DMS53 treated with DMSO at 0.1 percent for 48 hours (cell line): ENCODE data around the gene PDCD1LG2.
"Not testable (repeated sequence)": the region's sequence is repeated elsewhere in the genome, so short reads cannot be mapped to it uniquely, and the experiment has no call there.

Experiments used
- DNase-seq: peaks from one replicate; lab custom pipeline; 2025; ENCODE audit not compliant: unreplicated experiment; lab: John Stamatoyannopoulos, UW

Gene PDCD1LG2

DNA sequence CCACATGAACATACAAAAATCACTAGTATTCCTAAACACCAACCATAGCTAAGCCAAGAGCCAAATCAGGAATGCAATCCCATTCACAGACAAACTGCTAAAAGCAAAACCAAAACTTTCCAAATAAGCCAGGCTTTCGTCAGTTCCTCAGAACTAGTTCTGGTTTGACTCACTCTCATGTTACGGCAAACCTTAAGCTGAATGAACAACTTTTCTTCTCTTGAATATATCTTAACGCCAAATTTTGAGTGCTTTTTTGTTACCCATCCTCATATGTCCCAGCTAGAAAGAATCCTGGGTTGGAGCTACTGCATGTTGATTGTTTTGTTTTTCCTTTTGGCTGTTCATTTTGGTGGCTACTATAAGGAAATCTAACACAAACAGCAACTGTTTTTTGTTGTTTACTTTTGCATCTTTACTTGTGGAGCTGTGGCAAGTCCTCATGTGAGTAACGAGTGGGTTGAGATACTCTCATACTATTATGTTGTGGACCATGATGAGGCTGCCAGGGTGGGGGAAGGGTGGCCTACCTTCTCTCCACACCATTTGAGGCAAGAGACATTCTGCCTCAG lies at the start of gene PDCD1LG2:
Gene PDCD1LG2, plus strand, starts transcription at position 172 of the 572 bp plus-strand sequence. CDS start 12,016 bp downstream, outside the sequence.
- no peak for DNase-seq

GRCh38 chr9:5464831-5465330 lies 45.5 kb upstream of the PDCD1LG2 start:
- DNase-seq = not testable (repeated sequence)

- DNase-seq = no peak
Observed at GRCh38 chr9:5466005-5466404, 44.3 kb upstream of the PDCD1LG2 start.

DNA sequence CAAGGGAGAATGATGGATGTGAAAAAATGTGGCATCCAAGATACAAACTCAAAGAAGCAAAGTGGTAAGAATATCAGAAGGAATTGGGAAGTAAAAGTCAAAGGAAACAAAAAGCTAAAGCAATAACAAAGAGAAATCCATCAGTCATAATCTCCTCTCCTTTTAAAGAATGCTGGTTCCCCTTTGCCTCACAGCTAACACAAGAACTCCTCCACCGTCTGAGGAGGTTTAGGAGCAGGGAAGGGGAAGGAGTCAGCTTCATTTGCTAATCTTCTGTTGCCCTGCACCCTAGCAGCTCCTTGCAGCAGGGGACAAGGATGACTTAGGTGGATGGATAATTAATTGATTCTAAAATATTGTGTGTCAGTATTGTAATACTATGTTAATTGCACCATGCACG lies 43.6 kb upstream of the PDCD1LG2 start:
- no peak for DNase-seq

DNA sequence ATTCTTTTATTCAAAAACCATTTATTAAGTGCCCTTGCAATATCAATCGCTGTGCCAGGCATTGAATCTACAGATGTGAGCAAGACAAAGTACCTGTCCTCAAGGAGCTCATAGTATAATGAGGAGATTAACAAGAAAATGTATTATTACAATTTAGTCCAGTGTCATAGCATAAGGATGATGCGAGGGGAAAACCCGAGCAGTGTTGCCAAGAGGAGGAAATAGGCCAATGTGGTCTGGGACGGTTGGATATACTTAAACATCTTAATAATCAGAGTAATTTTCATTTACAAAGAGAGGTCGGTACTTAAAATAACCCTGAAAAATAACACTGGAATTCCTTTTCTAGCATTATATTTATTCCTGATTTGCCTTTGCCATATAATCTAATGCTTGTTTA lies 41.5 kb upstream of the PDCD1LG2 start:
- DNase-seq = no peak

GRCh38 chr9:5470122-5470521 lies 40.2 kb upstream of the PDCD1LG2 start:
- DNase-seq = no peak

- DNase-seq = no peak
Observed at GRCh38 chr9:5470816-5471215, 39.5 kb upstream of the PDCD1LG2 start.

DNA sequence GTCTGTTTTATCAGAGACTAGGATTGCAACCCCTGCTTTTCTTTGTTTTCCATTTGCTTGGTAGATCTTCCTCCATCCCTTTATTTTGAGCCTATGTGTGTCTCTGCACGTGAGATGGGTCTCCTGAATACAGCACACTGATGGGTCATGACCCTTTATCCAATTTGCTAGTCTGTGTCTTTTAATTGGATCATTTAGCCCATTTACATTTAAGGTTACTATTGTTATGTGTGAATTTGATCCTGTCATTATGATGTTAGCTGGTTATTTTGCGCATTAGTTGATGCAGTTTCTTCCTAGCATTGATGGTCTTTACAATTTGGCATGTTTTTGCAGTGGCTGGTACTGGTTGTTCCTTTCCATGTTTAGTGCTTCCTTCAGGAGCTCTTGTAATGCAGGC lies 34.7 kb upstream of the PDCD1LG2 start:
- not testable (repeated sequence) for DNase-seq

DNA sequence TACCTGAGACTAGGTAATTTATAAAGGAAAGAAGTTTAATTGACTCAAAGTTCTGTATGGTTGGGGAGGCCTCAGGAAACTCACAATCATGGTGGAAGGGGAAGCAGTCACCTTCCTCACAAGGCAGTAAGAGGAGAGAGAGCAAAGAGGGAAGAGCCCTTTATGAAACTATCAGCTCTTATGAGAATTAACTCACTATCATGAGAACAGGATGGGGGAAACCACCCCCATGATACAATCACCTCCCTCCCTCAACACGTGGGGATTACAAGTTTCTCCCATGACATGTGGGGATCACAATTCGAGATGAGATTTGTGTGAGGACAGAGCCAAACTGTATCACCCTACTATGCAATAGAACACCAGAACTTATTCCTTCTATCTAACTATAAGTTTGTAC lies 32.1 kb upstream of the PDCD1LG2 start:
- DNase-seq = no peak

DNA sequence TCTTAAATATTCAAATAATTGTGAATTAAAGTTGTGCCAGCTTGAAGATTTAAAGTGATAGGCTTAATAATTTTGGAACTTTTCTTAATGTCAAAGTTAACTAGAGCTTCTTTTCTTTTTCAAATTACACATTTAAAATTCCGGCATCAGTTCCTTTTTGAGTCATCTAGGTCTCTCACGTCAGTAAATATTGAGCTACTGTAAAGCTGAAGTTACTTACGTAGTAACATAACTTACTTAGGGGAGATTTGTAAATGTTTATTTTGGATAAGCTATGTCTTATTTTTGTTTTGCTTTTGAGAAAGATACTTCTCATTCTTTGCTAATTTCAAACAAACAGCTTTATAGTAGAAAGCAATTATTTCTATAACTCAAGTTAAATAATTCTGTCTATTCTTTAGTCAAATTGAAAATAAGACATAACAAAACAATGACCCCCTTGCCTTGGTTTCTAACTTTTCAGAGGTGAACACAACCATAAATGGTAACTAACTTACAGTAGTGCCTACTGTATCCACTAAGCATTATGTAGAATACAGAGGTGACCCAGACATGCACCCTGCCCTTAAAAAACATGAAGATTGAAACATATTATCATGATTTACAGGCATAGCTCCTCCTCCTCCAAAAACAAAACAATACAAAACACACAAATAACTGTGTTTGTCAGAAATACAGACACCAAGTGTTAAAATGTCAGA lies 30.2 kb upstream of the PDCD1LG2 start:
- DNase-seq = no peak

GRCh38 chr9:5480919-5481318 lies 29.4 kb upstream of the PDCD1LG2 start:
- DNase-seq = no peak

- no peak for DNase-seq
Observed at GRCh38 chr9:5481322-5482040, 28.9 kb upstream of the PDCD1LG2 start.

GRCh38 chr9:5482194-5482593 lies 28.1 kb upstream of the PDCD1LG2 start:
- DNase-seq = no peak

- DNase-seq = no peak
Observed at GRCh38 chr9:5483306-5483705, 27.0 kb upstream of the PDCD1LG2 start.

- no peak for DNase-seq
Observed at GRCh38 chr9:5485378-5486085, 24.8 kb upstream of the PDCD1LG2 start.

DNA sequence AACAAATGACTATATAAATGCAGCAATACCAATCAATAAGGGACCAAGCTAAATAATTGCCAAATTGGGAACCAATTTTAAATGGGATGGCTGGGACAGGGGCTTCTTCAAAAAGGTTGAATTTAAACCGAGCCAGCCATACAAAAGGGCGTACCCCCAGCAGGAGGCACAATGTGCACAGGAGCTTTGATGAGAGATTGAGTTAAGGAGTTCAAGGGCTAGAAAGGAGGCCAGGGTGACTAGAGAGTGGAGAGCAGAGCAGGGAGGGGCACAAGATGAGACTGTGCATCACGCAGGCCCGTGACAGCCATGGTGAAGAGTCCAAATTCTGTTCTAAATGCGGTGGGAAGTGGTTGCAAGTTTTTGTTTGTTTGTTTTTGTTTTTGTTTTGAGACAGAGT lies 23.3 kb upstream of the PDCD1LG2 start:
- no peak for DNase-seq

- no peak for DNase-seq
Observed at GRCh38 chr9:5488221-5489008, 21.9 kb upstream of the PDCD1LG2 start.

DNA sequence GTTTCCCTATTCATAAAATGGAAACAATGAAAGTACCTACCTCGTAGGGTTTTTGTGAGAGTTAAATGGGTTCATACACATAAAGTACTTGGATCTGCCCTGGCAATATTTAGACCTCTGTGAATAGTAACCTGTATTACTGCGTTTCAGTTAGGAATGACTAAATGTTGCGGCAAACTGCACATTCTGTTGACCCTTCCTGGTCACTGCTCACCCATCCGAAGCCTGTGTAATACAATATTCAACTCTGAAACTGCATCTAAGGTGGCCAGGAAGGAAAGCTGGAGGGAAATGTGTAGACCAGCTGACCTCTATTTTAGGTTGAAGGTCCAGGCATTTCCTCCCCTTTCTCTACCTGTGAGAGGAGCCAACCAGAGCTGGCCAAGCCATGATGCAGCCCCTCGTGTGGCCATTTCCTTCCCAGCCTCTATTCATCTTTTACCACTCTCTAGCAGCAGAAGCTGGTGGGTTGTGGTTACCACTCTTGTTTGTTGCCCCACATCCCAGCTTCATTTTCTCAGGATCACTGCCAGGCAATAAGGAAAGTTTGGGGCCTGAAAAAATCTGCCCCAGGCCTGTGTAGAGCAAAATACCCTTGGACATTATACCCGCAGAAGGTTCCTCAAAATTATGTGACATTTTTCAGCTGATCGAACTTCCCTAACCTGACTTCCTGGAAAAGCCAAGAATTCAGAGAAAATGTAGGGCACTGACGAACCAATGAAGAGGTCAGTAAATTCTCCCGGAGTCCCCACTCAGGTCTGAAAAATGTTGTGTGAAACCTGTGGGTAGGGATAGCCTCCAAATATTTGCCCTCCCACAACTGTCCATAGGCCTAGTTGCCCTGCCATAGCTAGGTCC lies 20.5 kb upstream of the PDCD1LG2 start:
- no peak for DNase-seq

GRCh38 chr9:5492965-5493678 lies 17.2 kb upstream of the PDCD1LG2 start:
- DNase-seq = no peak
